ENCODE results near the gene TMEM245. TPM values are rescaled to one million over a fixed set of nuclear protein-coding genes. Genes with fewer than 3 reads are reported as not detected.

Gene TMEM245
- total RNA-seq, 4 donors from 2014 or later = 222 to 549 (median 318) TPM

DNA sequence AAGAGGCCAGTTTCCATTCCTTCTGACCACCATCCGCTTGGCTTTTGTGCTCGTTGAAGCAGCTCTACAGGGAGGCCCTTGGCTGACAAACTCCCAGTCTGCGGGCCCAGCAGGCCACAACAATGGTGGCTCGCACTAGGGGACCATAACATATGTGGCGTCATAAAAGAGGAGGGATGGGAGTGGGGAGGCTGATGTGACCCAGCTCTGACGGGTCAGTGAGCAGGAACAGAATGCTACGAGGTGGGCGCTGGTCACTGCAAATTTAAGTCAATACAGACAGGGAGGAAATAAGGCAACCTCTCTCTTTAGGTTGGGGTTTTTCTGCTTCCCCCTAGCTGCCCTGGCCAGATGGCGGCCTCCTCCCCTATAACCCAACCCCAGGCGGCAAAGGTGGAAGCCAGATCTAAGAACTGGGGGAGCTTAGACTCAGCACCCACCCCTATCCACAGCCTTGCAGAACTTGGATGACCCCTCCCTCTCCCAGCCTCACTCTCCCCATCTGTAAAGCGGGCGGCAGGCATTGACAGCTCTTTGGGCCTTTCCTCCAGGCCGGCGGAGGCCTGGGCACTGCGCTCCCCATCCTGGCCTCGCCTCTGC is 46.5 kb upstream of the TMEM245 start:
- no peaks in the 10 kb centered on the region for H3K36me3 ChIP-seq
- no peaks in the 10 kb centered on the region for H3K4me1 ChIP-seq
- no peaks in the 10 kb centered on the region for H3K9me3 ChIP-seq
- 81% methylated on average over 16 of the region's 16 CpGs for WGBS, 2 donors
- intact Hi-C loops (cut with DNase I) = no loop called here
- no peak overlapping the region for H3K27ac ChIP-seq
- TF ChIP-seq POLR2A (IDR thresholded peaks at IDR 0.05) = no peak
- TF ChIP-seq, protein P1, sequence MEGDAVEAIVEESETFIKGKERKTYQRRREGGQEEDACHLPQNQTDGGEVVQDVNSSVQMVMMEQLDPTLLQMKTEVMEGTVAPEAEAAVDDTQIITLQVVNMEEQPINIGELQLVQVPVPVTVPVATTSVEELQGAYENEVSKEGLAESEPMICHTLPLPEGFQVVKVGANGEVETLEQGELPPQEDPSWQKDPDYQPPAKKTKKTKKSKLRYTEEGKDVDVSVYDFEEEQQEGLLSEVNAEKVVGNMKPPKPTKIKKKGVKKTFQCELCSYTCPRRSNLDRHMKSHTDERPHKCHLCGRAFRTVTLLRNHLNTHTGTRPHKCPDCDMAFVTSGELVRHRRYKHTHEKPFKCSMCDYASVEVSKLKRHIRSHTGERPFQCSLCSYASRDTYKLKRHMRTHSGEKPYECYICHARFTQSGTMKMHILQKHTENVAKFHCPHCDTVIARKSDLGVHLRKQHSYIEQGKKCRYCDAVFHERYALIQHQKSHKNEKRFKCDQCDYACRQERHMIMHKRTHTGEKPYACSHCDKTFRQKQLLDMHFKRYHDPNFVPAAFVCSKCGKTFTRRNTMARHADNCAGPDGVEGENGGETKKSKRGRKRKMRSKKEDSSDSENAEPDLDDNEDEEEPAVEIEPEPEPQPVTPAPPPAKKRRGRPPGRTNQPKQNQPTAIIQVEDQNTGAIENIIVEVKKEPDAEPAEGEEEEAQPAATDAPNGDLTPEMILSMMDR (IDR thresholded peaks at IDR 0.05) = no peak
- H3K27me3 ChIP-seq = peaks cover 4% of the 10 kb centered on the region
- DNase-seq = no peak
- H3K4me3 ChIP-seq (replicated peaks in 1 of 3) = no peak overlapping the region

DNA sequence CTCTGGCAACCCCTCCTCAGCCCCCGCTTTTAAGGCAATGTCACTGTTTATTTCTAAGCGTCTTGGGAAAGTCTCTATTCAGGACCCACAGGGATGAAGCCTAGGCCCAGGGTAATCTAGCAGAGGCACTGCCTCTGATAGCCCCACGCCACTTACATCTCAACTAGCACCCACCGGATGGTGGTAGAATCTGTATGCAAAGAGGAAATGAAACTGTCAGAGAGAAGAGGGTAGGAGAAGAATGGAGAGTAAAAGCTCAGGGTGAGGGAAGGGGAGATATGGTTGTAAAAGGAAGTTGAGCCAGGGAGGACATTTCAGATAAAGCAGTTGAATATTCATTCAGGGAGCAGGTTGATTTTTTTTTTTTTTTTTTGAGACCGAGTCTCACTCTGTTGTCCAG is 44.3 kb upstream of the TMEM245 start:
- Histone ChIP-seq H3K36me3 (no peaks in the 10 kb centered on the region), H3K27me3 (peaks cover 4% of the 10 kb centered on the region), H3K27ac (no peak overlapping the region), H3K4me1 (no peaks in the 10 kb centered on the region), H3K9me3 (no peaks in the 10 kb centered on the region), H3K4me3 (replicated peaks in 1 of 3) (no peak overlapping the region)
- intact Hi-C loops (cut with DNase I) = no loop called here
- no peak for TF ChIP-seq POLR2A (IDR thresholded peaks at IDR 0.05)
- TF ChIP-seq, protein P1 (IDR thresholded peaks at IDR 0.05) = no peak
- 91 to 92% methylated on average over 5 of the region's 5 CpGs for WGBS, 2 donors
- DNase-seq = no peak

DNA sequence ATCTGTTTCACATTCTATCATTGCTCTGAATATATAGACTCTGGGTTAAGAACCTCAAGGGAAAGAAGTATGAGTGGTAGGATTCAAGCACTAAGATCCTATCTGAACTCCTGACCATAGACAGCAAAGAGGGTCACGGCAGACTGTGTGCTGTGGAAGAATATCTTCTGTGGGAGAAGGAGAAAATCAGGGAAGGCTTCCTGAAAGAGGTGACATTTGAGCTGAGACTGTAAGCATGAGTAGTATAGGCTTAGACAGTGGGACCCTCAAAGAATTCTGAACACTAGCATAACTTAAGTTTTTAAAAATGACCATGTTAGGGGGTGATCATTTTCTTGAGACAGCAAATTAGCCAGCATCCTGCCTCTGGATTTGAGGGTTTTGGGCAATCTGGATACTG is 43.4 kb upstream of the TMEM245 start:
- H3K27me3 ChIP-seq = peaks cover 4% of the 10 kb centered on the region
- no peak for DNase-seq
- WGBS, 2 donors = 98 to 100% methylated on average over 1 of the region's 1 CpG
- TF ChIP-seq POLR2A (IDR thresholded peaks at IDR 0.05) = no peak
- TF ChIP-seq, protein P1 (IDR thresholded peaks at IDR 0.05) = no peak
- H3K36me3 ChIP-seq = no peaks in the 10 kb centered on the region
- no peak overlapping the region for H3K27ac ChIP-seq
- no peaks in the 10 kb centered on the region for H3K9me3 ChIP-seq
- intact Hi-C loops (cut with DNase I) = no loop called here
- H3K4me1 ChIP-seq = no peaks in the 10 kb centered on the region
- H3K4me3 ChIP-seq (replicated peaks in 1 of 3) = no peak overlapping the region

GRCh38 chr9:109162677-109163076 is 42.9 kb upstream of the TMEM245 start:
- Histone ChIP-seq H3K4me3 (replicated peaks in 1 of 3) (no peak overlapping the region), H3K36me3 (no peaks in the 10 kb centered on the region), H3K4me1 (no peaks in the 10 kb centered on the region), H3K27ac (no peak overlapping the region), H3K9me3 (no peaks in the 10 kb centered on the region), H3K27me3 (peaks cover 4% of the 10 kb centered on the region)
- DNase-seq = no peak
- intact Hi-C loops (cut with DNase I) = no loop called here
- TF ChIP-seq, protein P1 (IDR thresholded peaks at IDR 0.05) = no peak
- TF ChIP-seq POLR2A (IDR thresholded peaks at IDR 0.05) = no peak
- 91 to 94% methylated on average over 3 of the region's 3 CpGs for WGBS, 2 donors

- intact Hi-C loops (cut with DNase I) = no loop called here
- TF ChIP-seq POLR2A (IDR thresholded peaks at IDR 0.05) = no peak
- TF ChIP-seq, protein P1 (IDR thresholded peaks at IDR 0.05) = no peak
- H3K27ac ChIP-seq = no peak overlapping the region
- no peaks in the 10 kb centered on the region for H3K9me3 ChIP-seq
- DNase-seq = no peak
- no peak overlapping the region for H3K4me3 ChIP-seq (replicated peaks in 1 of 3)
- no peaks in the 10 kb centered on the region for H3K27me3 ChIP-seq
- WGBS, 2 donors = 95 to 97% methylated on average over 3 of the region's 3 CpGs
- H3K36me3 ChIP-seq = no peaks in the 10 kb centered on the region
- H3K4me1 ChIP-seq = no peaks in the 10 kb centered on the region
These were observed 41.7 kb upstream of the TMEM245 start for GRCh38 chr9:109161471-109161870.
